HepG2 (cell line): ENCODE data around the gene ADGRB3. TPM values are rescaled to one million over a fixed set of nuclear protein-coding genes. Genes with fewer than 3 reads are reported as not detected.

Experiments
- AFF4 ChIP-seq: sonication (generic); formaldehyde crosslinking; IDR thresholded peaks from 2 replicates; pipeline ENCODE4 v1.4.0; 2020; ENCODE audit warnings: missing genetic modification reagents
- ARID2 ChIP-seq: sonication (generic); formaldehyde crosslinking; IDR thresholded peaks from 2 replicates; pipeline ENCODE4 v1.8.1; 2022; ENCODE audit warnings: mild to moderate bottlenecking, missing genetic modification reagents, borderline replicate concordance
- ATF7 ChIP-seq, 2 experiments: fragments of 450-650 bp in 1 of 2; sonication (generic) in 1 of 2; formaldehyde crosslinking in 1 of 2; IDR thresholded peaks; 2 replicates each; pipeline versions ENCODE4 v1.4.0 to v1.6.1; 2016 to 2020; ENCODE audit warnings: antibody characterized with exemption in 1 of 2, mild to moderate bottlenecking in 1 of 2, missing genetic modification reagents in 1 of 2
- KDM2A ChIP-seq: sonication (generic); formaldehyde crosslinking; IDR thresholded peaks from 2 replicates; pipeline ENCODE4 v1.4.0; 2020; ENCODE audit warnings: low read depth, missing genetic modification reagents, borderline replicate concordance
- RARG ChIP-seq: sonication (generic); formaldehyde crosslinking; IDR thresholded peaks from 2 replicates; pipeline ENCODE4 v1.4.0; 2020; ENCODE audit warnings: low read depth, mild to moderate bottlenecking, missing genetic modification reagents
- ZNF281 ChIP-seq: sonication (generic); formaldehyde crosslinking; IDR thresholded peaks from 2 replicates; pipeline ENCODE4 v1.4.0; 2020; ENCODE audit warnings: missing genetic modification reagents, borderline replicate concordance
- ZNF44 ChIP-seq: sonication (generic); formaldehyde crosslinking; IDR thresholded peaks from 2 replicates; pipeline ENCODE4 v1.5.1; 2020; ENCODE audit warnings: mild to moderate bottlenecking, missing genetic modification reagents
- polyA plus RNA-seq, 8 experiments: library from polyadenylated mRNA; depleted of rRNA in 3 of 8; stranded (reverse) in 7 of 8; unstranded in 1 of 8; fragments of >200 nt; fragmentation: Illumina TruSeq in 4 of 8; extraction: Trizol in 4 of 8; gene quantifications; 2 replicates each; pipeline versions ENCODE4 v1.2.1 to v1.2.3, GENCODE V29; 2011 to 2016; ENCODE audit warnings: low read depth in 4 of 8, missing spikeins in 1 of 8, mixed read lengths in 1 of 8; ENCODE audit not compliant: insufficient read depth in 1 of 8
- total RNA-seq, 5 experiments: library from RNA; depleted of rRNA; stranded (reverse); fragments of >200 nt; fragmentation: Illumina TruSeq; extraction: Trizol; gene quantifications; 2 replicates each; pipeline ENCODE4 v1.2.3, GENCODE V29; 2016; ENCODE audit warnings: low read depth in 1 of 5

Gene ADGRB3
- total and polyA plus RNA-seq, 2 of the 13 experiments (the other 11 are each of a cell fraction or from before 2014, with no cell fraction given): not detected

- TF ChIP-seq AFF4 (CRISPR knock-in tag) (no peak), ARID2 (no peak), RARG (CRISPR knock-in tag) (no peak), KDM2A (CRISPR knock-in tag) (no peak), ZNF44 (CRISPR knock-in tag) (no peak), ATF7 (IDR thresholded peaks at IDR 0.05) (no peak), ATF7 (CRISPR knock-in tag; IDR thresholded peaks at IDR 0.05) (no peak), ZNF281 (no peak)
- TF ChIP-seq, all 625 proteins: peak for 0
These were observed 377.8 kb downstream of the ADGRB3 start (continued) for GRCh38 chr6:69012876-69013275.
